ENCODE measurements around the gene ATP8B1.
"Not testable (repeated sequence)": the region's sequence is repeated elsewhere in the genome, so short reads cannot be mapped to it uniquely, and the experiment has no call there.

The ATP8B1 gene

GRCh38 chr18:57660961-57661360 is 142.2 kb downstream of the ATP8B1 start:
- DNase-seq (ENCODE audit: low read depth), result no peak

GRCh38 chr18:57659460-57660102 is 143.5 kb downstream of the ATP8B1 start:
- DNase-seq (ENCODE audit: low read depth), result no peak

- no peak for DNase-seq (ENCODE audit: low read depth)
Observed at GRCh38 chr18:57657542-57657941, 145.6 kb downstream of the ATP8B1 start.

DNA sequence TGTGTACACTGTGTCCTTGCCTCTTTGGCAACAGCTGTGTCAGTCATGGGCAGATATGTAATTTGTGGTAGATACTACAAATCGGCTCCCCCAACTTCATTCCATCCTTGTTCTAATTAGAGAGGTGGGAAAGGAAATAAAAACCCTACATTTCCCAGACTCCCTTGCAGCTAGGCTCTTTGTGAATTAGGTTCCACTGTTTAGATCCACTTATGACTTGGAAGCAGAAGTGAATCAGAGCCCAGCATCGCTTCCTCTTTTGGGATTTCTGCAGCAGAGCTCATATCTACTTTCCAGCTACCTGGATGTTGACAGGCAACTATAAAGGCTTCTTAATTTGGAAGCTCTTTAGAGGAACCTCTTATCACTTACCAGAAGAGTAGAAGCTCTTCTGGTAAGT is 147.4 kb downstream of the ATP8B1 start:
- no peak for DNase-seq (ENCODE audit: low read depth)

DNA sequence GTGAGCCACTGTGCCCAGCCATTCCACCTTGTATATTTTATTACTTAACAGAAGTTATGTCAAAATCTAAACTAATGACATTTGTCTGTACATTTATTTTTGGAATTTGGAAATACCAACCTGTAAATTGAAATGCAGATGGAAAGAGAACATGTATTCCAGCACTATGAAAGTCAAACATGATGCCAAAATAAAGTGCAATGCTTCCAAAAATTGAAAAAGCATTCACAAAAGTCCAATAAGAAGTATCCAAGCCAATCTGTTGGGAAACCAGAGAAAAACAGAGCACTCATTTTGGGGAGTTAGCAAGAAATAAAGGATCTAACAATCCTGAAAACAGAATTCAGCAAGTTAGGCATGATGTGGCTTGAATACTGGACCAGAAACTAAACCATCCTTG is 151.2 kb downstream of the ATP8B1 start:
- no peak for DNase-seq (ENCODE audit: low read depth)

GRCh38 chr18:57649556-57650500 is 153.3 kb downstream of the ATP8B1 start:
- no peak for DNase-seq (ENCODE audit: low read depth)

DNA sequence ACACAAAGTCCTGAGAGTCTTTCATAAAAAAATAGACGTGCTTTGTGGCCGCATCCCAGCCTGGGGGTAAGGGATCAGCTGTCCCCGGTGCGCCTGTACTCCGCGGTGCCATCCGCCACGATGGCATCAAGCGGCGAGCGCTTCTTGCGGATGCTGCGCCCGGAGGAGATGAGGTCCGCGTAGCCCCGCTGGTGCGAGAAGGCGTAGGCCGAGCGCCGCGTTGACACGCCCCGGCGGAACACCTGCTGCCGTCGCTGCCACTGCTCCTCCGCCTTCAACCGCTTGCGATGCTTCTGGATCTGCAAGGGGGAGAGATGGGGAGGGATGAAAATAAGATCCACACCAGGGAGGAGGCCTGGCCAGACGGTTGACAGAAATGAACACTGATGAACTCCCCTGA is 154.7 kb downstream of the ATP8B1 start:
- DNase-seq (ENCODE audit: low read depth), result no peak

DNA sequence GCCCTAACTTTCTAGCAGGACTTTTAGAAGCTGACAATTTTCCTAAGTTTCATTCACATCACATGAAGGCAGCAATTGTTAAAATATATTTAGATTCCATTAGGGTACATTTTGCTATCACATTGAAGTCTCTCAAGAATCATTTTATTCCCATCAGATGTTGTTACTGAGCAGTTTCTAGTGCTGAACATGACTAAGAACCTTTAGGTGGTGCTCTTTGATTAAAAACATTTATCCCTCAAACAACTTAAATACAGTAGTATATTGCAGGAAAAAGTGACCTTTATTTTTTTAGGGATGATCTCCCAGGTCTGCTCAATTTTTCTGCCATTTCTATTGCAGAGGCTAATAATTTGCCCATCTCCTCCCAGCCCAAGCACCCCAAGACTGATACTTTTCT is 158.6 kb downstream of the ATP8B1 start:
- DNase-seq (ENCODE audit: low read depth), result no peak

GRCh38 chr18:57643726-57644125 is 159.4 kb downstream of the ATP8B1 start:
- DNase-seq (ENCODE audit: low read depth), result not testable (repeated sequence)

DNA sequence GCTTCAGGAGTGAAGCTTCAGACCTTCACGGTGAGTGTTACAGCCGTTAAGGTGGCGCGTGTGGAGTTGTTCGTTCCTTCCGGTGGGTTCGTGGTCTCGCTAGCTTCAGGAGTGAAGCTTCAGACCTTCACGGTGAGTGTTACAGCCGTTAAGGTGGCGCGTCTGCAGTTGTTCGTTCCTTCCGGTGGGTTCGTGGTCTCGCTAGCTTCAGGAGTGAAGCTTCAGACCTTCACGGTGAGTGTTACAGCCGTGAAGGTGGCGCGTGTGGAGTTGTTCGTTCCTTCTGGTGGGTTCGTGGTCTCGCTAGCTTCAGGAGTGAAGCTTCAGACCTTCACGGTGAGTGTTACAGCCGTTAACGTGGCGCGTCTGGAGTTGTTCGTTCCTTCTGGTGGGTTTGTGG is 160.7 kb downstream of the ATP8B1 start:
- DNase-seq (ENCODE audit: low read depth), result not testable (repeated sequence)

DNA sequence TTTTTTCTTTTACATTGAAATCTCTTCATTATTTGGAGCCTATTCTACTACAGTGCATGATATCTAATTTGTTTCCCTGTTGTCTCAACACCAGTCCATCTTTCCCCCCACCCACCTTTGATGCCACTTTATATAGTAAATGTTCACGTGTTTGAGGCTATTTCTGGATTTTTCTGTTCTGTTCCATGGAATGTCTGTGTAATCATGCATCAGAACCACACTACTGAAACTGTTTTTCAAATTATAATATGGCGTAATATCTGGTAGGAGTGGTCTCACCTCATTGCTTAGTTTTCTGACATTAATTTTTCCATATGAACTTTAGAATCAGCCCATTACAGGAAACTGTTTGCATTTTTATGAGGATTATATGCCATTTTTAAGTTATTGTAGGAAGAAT is 162.4 kb downstream of the ATP8B1 start:
- DNase-seq (ENCODE audit: low read depth), result no peak

- DNase-seq (ENCODE audit: low read depth), result no peak
Observed at GRCh38 chr18:57640236-57640635, 162.9 kb downstream of the ATP8B1 start.

DNA sequence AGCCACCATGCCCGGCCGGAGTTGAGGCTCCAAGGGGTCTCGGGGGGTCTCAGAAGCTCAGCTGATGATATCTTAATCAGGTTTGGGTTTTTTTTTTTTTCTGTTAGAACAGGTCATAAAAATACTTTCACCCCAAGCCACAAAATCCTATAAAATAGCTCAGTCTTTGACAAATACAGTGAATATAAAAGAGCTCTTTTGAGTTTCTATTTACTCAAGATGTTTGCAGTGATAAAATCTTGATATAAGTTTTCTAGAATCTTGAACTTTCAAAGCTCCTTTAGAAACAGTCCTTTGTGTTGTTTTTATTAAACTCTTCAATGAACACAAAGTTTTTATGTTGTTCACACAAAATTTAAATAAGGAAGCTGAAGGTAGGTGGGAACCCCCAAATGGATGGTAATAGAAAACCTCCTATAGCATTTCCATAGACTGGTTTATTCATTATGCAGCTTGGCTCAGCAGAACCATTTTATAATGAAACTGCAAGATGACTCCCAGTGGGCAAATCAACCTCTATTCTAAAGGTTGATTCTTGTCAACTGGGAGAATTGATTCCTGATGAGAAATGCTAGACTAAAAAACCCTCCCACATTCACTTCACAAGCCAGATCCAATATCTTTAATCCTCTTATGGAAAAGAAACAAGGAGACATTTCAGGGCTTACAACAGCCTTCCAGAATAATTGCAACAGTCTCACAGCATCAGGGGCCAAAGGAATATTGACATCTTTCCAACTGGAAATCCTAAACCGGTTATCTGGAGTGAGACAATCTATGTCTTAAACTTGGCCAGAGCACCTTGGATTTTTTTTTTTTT is 167.9 kb downstream of the ATP8B1 start:
- DNase-seq (ENCODE audit: low read depth), result no peak

- no peak for DNase-seq (ENCODE audit: low read depth)
Observed at GRCh38 chr18:57631697-57632096, 171.4 kb downstream of the ATP8B1 start.

GRCh38 chr18:57630754-57631595 is 172.1 kb downstream of the ATP8B1 start:
- no peak for DNase-seq (ENCODE audit: low read depth)

GRCh38 chr18:57630002-57630753 is 172.9 kb downstream of the ATP8B1 start:
- DNase-seq (ENCODE audit: low read depth), result peak; percentile 93

DNA sequence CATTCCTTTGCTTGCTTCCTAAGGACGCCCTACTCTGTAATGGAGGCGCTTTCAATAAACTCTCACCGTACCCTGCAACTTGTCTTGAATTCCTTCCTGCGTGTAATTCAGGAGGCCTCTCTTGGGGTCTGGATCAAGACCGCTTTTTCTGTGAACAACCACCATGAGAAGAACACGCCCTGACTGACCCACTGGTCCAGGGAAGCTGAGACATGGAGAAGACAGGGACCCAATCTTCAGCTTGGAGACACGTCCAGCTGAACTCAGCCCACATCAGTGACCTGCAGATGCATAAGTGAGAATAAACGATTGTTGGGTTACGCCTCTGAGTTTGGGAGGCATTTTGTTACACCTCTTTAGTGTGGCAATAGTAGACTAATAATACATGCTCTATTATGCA is 173.7 kb downstream of the ATP8B1 start:
- no peak for DNase-seq (ENCODE audit: low read depth)

DNA sequence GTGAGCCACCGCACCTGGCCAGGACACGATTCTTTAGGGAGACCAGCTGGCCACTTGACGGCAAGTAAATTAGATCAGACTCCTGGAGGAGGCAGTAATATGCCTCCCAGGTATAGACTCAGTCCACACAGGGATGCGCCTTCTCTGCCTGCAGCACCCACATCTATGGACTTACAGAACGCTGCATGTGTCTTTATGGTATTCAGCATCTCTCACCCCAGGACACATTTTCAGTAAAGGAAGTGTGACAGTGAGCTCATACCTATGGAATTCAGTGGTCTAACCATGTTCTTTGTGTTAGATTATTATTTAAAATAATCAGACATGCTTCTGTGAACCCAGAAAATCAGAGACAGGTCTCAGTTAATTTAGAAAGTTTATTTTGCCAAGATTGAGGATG is 175.6 kb downstream of the ATP8B1 start:
- DNase-seq (ENCODE audit: low read depth), result no peak

GRCh38 chr18:57624988-57625387 is 178.1 kb downstream of the ATP8B1 start:
- DNase-seq (ENCODE audit: low read depth), result no peak

- DNase-seq (ENCODE audit: low read depth), result peak; percentile 12
Observed at GRCh38 chr18:57621246-57621604, 181.9 kb downstream of the ATP8B1 start.

GRCh38 chr18:57619876-57620275 is 183.2 kb downstream of the ATP8B1 start:
- DNase-seq (ENCODE audit: low read depth), result no peak

Measured in stimulated activated CD8-positive, alpha-beta memory T cell treated with anti-CD3 and anti-CD28 coated beads, Interleukin-7, amount 100 ng/mL, for 24 hours (primary cell).